IMR-90 (cell line): Measurements from ENCODE around the gene MSL3. TPM values are rescaled to one million over a fixed set of nuclear protein-coding genes. Genes with fewer than 3 reads are reported as not detected.

Experiments
- ATAC-seq: fragments of 200-7000 bp; cut with Tn5 transposase; 2 replicates; pipeline ENCODE4 v1.9.1; 2020; ENCODE audit warnings: low read depth, mild to moderate bottlenecking, moderate library complexity
- BruUV-seq: library from RNA; stranded (reverse); fragments of 400-500 nt; replicated peaks from 2 replicates; lab custom pipeline; 2021; lab: Mats Ljungman, UMichigan
- CTCF ChIA-PET: fragments of 300-600 bp; formaldehyde crosslinking; extraction: SDS; loops from one replicate; lab custom pipeline; 2021; ENCODE audit warnings: antibody characterized with exemption; lab: Yijun Ruan, JAX
- POLR2A ChIA-PET: fragments of 300-600 bp; sonication (Branson Sonifier 250); formaldehyde crosslinking; loops from one replicate; lab custom pipeline; 2022; ENCODE audit warnings: antibody characterized with exemption; ENCODE audit not compliant: unreplicated experiment; lab: Charles Lee
- DNase-seq: peaks from one replicate; pipeline ENCODE4 v3.0.0; 2013
- H2AFZ ChIP-seq: replicated peaks from 2 replicates; pipeline ENCODE3; 2013; ENCODE audit warnings: low read length, mild to moderate bottlenecking; ENCODE audit not compliant: poor library complexity
- H2AK5ac ChIP-seq: 2 replicates; pipeline ENCODE4 v1.6.1; 2013; ENCODE audit warnings: low read depth, low read length, inconsistent platforms
- H2AK9ac ChIP-seq: replicated peaks from 2 replicates; pipeline ENCODE3; 2013; ENCODE audit warnings: mild to moderate bottlenecking, low read depth, low read length, moderate library complexity; ENCODE audit not compliant: poor library complexity
- H2BK120ac ChIP-seq: 2 replicates; pipeline ENCODE4 v1.6.1; 2013; ENCODE audit warnings: low read depth, low read length, inconsistent platforms
- H2BK15ac ChIP-seq: 3 replicates; pipeline ENCODE4 v1.6.1; 2013; ENCODE audit warnings: low read depth, low read length, inconsistent platforms
- H2BK20ac ChIP-seq: 2 replicates; pipeline ENCODE4 v1.6.1; 2013; ENCODE audit warnings: low read depth, mild to moderate bottlenecking, inconsistent platforms, low read length, moderate library complexity
- H2BK5ac ChIP-seq: 2 replicates; pipeline ENCODE4 v1.6.1; 2013; ENCODE audit warnings: mild to moderate bottlenecking, low read depth, low read length, inconsistent platforms; ENCODE audit not compliant: poor library complexity, severe bottlenecking
- H3K14ac ChIP-seq: replicated peaks from 2 replicates; pipeline ENCODE4 v1.6.1; 2013; ENCODE audit warnings: low read depth, low read length, inconsistent platforms
- H3K18ac ChIP-seq: 2 replicates; pipeline ENCODE4 v1.6.1; 2013; ENCODE audit warnings: low read depth, low read length, control low read depth
- H3K23ac ChIP-seq: 2 replicates; pipeline ENCODE4 v1.6.1; 2013; ENCODE audit warnings: low read depth, low read length, inconsistent platforms
- H3K27ac ChIP-seq: 2 replicates; pipeline ENCODE4 v1.5.1; 2013; ENCODE audit warnings: mild to moderate bottlenecking, control low read depth, low read length; ENCODE audit not compliant: insufficient read depth
- H3K27me3 ChIP-seq: 2 replicates; pipeline ENCODE4 v1.6.1; 2013; ENCODE audit warnings: low read length; ENCODE audit not compliant: control insufficient read depth, insufficient read depth
- H3K36me3 ChIP-seq: 2 replicates; pipeline ENCODE4 v1.6.1; 2013; ENCODE audit warnings: low read length, mixed read lengths; ENCODE audit not compliant: control insufficient read depth, insufficient read depth
- H3K4ac ChIP-seq: 2 replicates; pipeline ENCODE4 v1.6.1; 2013; ENCODE audit warnings: low read depth, low read length, inconsistent platforms
- H3K4me1 ChIP-seq: 2 replicates; pipeline ENCODE4 v1.6.1; 2013; ENCODE audit warnings: low read length, mixed read lengths; ENCODE audit not compliant: control insufficient read depth, insufficient read depth
- H3K4me2 ChIP-seq: 2 replicates; pipeline ENCODE4 v1.6.1; 2013; ENCODE audit warnings: low read depth, mild to moderate bottlenecking, control low read depth, low read length, moderate library complexity
- H3K4me3 ChIP-seq: 2 replicates; pipeline ENCODE4 v1.5.1; 2013; ENCODE audit warnings: low read depth, mild to moderate bottlenecking, control low read depth, low read length, moderate library complexity; ENCODE audit not compliant: insufficient read depth
- H3K56ac ChIP-seq: 2 replicates; pipeline ENCODE4 v1.6.1; 2013; ENCODE audit warnings: low read length, inconsistent platforms; ENCODE audit not compliant: insufficient read depth; ENCODE audit errors: extremely low read depth
- H3K79me1 ChIP-seq, 2 experiments: 2 replicates each; pipeline ENCODE4 v1.6.1; 2013; ENCODE audit warnings: low read length in 2 of 2, inconsistent platforms in 1 of 2, low read depth in 1 of 2
- H3K9ac ChIP-seq: 2 replicates; pipeline ENCODE4 v1.6.1; 2013; ENCODE audit warnings: low read depth, low read length, control low read depth
- H3K9me1 ChIP-seq: 2 replicates; pipeline ENCODE4 v1.6.1; 2013; ENCODE audit warnings: low read length, inconsistent platforms; ENCODE audit not compliant: insufficient read depth
- H3K9me3 ChIP-seq: 2 replicates; pipeline ENCODE4 v1.6.1; 2013; ENCODE audit warnings: low read length; ENCODE audit not compliant: control insufficient read depth, insufficient read depth
- H4K20me1 ChIP-seq: 2 replicates; pipeline ENCODE4 v1.6.1; 2013; ENCODE audit warnings: low read length, inconsistent platforms; ENCODE audit not compliant: insufficient read depth
- H4K5ac ChIP-seq: 2 replicates; pipeline ENCODE4 v1.6.1; 2013; ENCODE audit warnings: mild to moderate bottlenecking, low read depth, low read length, control low read depth
- H4K8ac ChIP-seq, 2 experiments: 2 replicates each; pipeline ENCODE4 v1.6.1; 2013; ENCODE audit warnings: low read depth in 2 of 2, low read length in 2 of 2, control low read depth in 1 of 2, inconsistent platforms in 1 of 2
- H4K91ac ChIP-seq: 2 replicates; pipeline ENCODE4 v1.6.1; 2013; ENCODE audit warnings: low read depth, low read length, inconsistent platforms; ENCODE audit not compliant: insufficient read depth
- BHLHE40 ChIP-seq: fragments of 150-350 bp; IDR thresholded peaks from 2 replicates; pipeline ENCODE4 v1.6.1; 2016; ENCODE audit warnings: mild to moderate bottlenecking, low read depth, low read length
- CEBPB ChIP-seq: IDR thresholded peaks from 2 replicates; pipeline ENCODE4 v1.6.1; 2012; ENCODE audit warnings: low read depth, low read length, improper control_type of control experiment
- CHD1 ChIP-seq: IDR thresholded peaks from 2 replicates; pipeline ENCODE4 v1.6.1; 2012; ENCODE audit warnings: low read depth, low read length, improper control_type of control experiment
- FOS ChIP-seq: fragments of 150-350 bp; IDR thresholded peaks from 2 replicates; pipeline ENCODE4 v1.6.1; 2016; ENCODE audit warnings: low read depth, low read length
- MAFK ChIP-seq: IDR thresholded peaks from 2 replicates; pipeline ENCODE4 v1.6.1; 2012; ENCODE audit warnings: low read depth, low read length, improper control_type of control experiment
- MAZ ChIP-seq: IDR thresholded peaks from 2 replicates; pipeline ENCODE4 v1.6.1; 2012; ENCODE audit warnings: low read depth, mild to moderate bottlenecking, low read length, improper control_type of control experiment, moderate library complexity, borderline replicate concordance
- MXI1 ChIP-seq: IDR thresholded peaks from 2 replicates; pipeline ENCODE4 v1.6.1; 2012; ENCODE audit warnings: low read depth, mild to moderate bottlenecking, low read length, moderate library complexity, borderline replicate concordance
- NFE2L2 ChIP-seq: fragments of 150-350 bp; IDR thresholded peaks from 2 replicates; pipeline ENCODE4 v1.6.1; 2016; ENCODE audit warnings: low read depth, mild to moderate bottlenecking, low read length
- POLR2A ChIP-seq: IDR thresholded peaks from 2 replicates; pipeline ENCODE4 v1.6.1; 2012; ENCODE audit warnings: mild to moderate bottlenecking, low read depth, low read length
- RAD21 ChIP-seq: IDR thresholded peaks from 2 replicates; pipeline ENCODE4 v1.6.1; 2012; ENCODE audit warnings: low read length, improper control_type of control experiment
- RCOR1 ChIP-seq: IDR thresholded peaks from 2 replicates; pipeline ENCODE4 v1.6.1; 2012; ENCODE audit warnings: mild to moderate bottlenecking, low read length, improper control_type of control experiment; ENCODE audit not compliant: insufficient replicate concordance
- RFX5 ChIP-seq: IDR thresholded peaks from 2 replicates; pipeline ENCODE4 v1.8.0; 2012; ENCODE audit warnings: low read depth, mild to moderate bottlenecking, low read length, moderate library complexity
- WGBS, 2 experiments: methylation state at CpG; one replicate each; pipeline versions ENCODE4 v1.1.5 to v1.1.7; 2013; ENCODE audit warnings: missing lambda C conversion rate in 2 of 2; ENCODE audit not compliant: insufficient read length in 1 of 2; ENCODE audit errors: extremely low coverage in 2 of 2; 5-methylcytosine and 5-hydroxymethylcytosine counted together
- dilution Hi-C: fragments of 300-500 bp; cut with HindIII; formaldehyde crosslinking; loops from one replicate; pipeline ENCODE4 v1.14.3; 2018; ENCODE audit warnings: low sequenced_read_pairs; ENCODE audit not compliant: unreplicated experiment
- in situ Hi-C: fragments of 300-500 bp; cut with MboI; formaldehyde crosslinking; loops from 3 replicates; pipeline ENCODE4 v1.14.3; 2019; ENCODE audit warnings: low sequenced_read_pairs, inconsistent platforms, mixed read lengths
- intact Hi-C: fragments of 100-400 bp; cut with micrococcal nuclease; formaldehyde crosslinking; loops from 2 replicates; pipeline ENCODE4 v1.10.0; 2022
- polyA plus RNA-seq, 3 experiments: library from polyadenylated mRNA; depleted of rRNA; stranded (reverse); fragments of >200 nt; gene quantifications; 2 replicates each; pipeline ENCODE4 v1.2.3, GENCODE V29; 2012; ENCODE audit warnings: low replicate concordance in 1 of 3
- total RNA-seq: library from RNA; depleted of rRNA; stranded (reverse); fragments of >200 nt; gene quantifications from 2 replicates; pipeline ENCODE4 v1.2.3, GENCODE V29; 2012
- TF ChIP-seq, protein P1 (sequence below): conservative IDR thresholded peaks from 2 replicates; pipeline ENCODE4 v1.5.1; 2012; ENCODE audit warnings: mild to moderate bottlenecking, low read depth, low read length, improper control_type of control experiment
- TF ChIP-seq, protein P2 (sequence below): fragments of 150-350 bp; IDR thresholded peaks from 2 replicates; pipeline ENCODE4 v1.6.1; 2016; ENCODE audit warnings: low read depth, mild to moderate bottlenecking, low read length, moderate library complexity, borderline replicate concordance
- TF ChIP-seq, protein P3 (sequence below): fragments of 150-350 bp; IDR thresholded peaks from 2 replicates; pipeline ENCODE4 v1.6.1; 2017; ENCODE audit warnings: mild to moderate bottlenecking, antibody characterized with exemption, low read length, low read depth

The MSL3 gene
- total and polyA plus RNA-seq, 2 of the 4 experiments (the other 2 are of a cell fraction), result 19.6 to 21.3 TPM

DNA sequence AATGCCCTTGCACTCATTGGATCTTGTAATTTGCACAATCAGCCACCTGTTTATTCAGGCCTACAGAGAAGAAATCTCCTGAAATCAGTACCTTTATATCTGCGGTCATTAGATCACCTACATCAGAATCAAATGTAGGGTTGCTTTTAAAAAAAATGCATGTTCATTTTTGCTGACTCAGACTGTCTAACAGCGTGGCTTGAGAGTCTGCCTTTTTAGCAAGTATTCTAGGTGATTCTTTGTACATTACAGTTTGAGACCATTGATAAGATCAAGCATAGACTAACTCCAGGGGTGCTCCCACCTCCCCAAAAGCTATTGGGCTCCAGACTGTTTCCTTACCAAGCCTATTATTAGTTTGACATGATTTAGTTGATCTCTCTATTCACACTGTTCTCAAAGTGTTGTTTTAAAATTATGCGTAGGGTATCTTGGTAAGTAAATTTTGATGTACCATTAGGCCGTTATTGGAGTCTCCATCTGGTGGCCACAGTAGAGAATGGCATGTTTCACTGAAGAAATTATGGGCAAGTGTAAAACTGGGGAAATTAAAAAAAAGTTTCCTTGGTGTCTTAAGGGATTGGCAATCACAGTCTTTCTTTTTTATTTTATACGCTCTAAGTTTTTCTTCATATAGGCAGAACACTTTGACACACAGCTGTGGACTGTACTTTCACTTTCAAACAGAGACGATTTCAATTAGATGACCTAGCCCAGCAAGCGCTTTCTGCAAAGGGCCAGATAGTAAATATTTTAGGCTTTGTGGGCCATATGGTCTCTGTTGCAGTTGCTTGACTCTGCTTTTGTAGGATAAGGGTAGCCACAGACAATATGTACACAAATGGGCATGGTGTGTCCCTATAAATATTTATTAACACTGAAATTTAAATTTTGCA, 33.7 kb upstream of the MSL3 start:
- no peaks in the 10 kb centered on the region for H4K20me1 ChIP-seq
- no peak overlapping the region for H3K18ac ChIP-seq
- no peaks in the 10 kb centered on the region for H3K36me3 ChIP-seq
- H3K14ac ChIP-seq, result no peak overlapping the region
- H2AFZ ChIP-seq, result no peak overlapping the region
- no peak overlapping the region for H4K8ac ChIP-seq
- dilution Hi-C loops (no loop called here), intact Hi-C loops (loop anchor here (1.0 to 5.0 kb wide), 2 partner anchors 48 to 191 kb away; no protein-coding TSS in a partner anchor), in situ Hi-C loops (loop anchor here (5.0 kb wide), 1 partner anchor 192 kb away; no protein-coding TSS in a partner anchor)
- H3K9ac ChIP-seq, result no peak overlapping the region
- no peak overlapping the region for H4K5ac ChIP-seq
- H4K91ac ChIP-seq, result no peak overlapping the region
- no peaks in the 10 kb centered on the region for H3K4me1 ChIP-seq
- H3K79me1 ChIP-seq, result no peaks in the 10 kb centered on the region
- H3K4ac ChIP-seq, result no peak overlapping the region
- no peaks in the 10 kb centered on the region for H3K27me3 ChIP-seq
- no peak overlapping the region for H2BK20ac ChIP-seq
- no peaks in the 10 kb centered on the region for H3K9me3 ChIP-seq
- no peak overlapping the region for H2AK5ac ChIP-seq
- no peak overlapping the region for H2BK5ac ChIP-seq
- no peak overlapping the region for H2BK120ac ChIP-seq
- BruUV-seq, result no TSS peak
- H3K4me2 ChIP-seq, result no peak overlapping the region
- no peak overlapping the region for H3K4me3 ChIP-seq
- no peak overlapping the region for H2AK9ac ChIP-seq
- ChIA-PET CTCF (no interaction called here), POLR2A (no interaction called here)
- ATAC-seq (peak; percentile 70), DNase-seq (peak; percentile 41)
- WGBS, 2 experiments, result no CpG with 5 or more reads among the region's 7 CpGs
- no peak overlapping the region for H2BK15ac ChIP-seq
- H3K23ac ChIP-seq, result no peak overlapping the region
- no peak overlapping the region for H3K27ac ChIP-seq
- H3K56ac ChIP-seq, result no peak overlapping the region
- H3K9me1 ChIP-seq, result no peaks in the 10 kb centered on the region
- TF ChIP-seq MAFK (peak; percentile 94), BHLHE40 (no peak), RAD21 (peak; percentile 53), MAZ (no peak), NFE2L2 (no peak), POLR2A (no peak), CHD1 (no peak), MXI1 (no peak), CEBPB (no peak), FOS (no peak), RCOR1 (no peak), RFX5 (no peak)
- TF ChIP-seq, protein P1, sequence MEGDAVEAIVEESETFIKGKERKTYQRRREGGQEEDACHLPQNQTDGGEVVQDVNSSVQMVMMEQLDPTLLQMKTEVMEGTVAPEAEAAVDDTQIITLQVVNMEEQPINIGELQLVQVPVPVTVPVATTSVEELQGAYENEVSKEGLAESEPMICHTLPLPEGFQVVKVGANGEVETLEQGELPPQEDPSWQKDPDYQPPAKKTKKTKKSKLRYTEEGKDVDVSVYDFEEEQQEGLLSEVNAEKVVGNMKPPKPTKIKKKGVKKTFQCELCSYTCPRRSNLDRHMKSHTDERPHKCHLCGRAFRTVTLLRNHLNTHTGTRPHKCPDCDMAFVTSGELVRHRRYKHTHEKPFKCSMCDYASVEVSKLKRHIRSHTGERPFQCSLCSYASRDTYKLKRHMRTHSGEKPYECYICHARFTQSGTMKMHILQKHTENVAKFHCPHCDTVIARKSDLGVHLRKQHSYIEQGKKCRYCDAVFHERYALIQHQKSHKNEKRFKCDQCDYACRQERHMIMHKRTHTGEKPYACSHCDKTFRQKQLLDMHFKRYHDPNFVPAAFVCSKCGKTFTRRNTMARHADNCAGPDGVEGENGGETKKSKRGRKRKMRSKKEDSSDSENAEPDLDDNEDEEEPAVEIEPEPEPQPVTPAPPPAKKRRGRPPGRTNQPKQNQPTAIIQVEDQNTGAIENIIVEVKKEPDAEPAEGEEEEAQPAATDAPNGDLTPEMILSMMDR, result peak; percentile 78
- TF ChIP-seq, protein P2, sequence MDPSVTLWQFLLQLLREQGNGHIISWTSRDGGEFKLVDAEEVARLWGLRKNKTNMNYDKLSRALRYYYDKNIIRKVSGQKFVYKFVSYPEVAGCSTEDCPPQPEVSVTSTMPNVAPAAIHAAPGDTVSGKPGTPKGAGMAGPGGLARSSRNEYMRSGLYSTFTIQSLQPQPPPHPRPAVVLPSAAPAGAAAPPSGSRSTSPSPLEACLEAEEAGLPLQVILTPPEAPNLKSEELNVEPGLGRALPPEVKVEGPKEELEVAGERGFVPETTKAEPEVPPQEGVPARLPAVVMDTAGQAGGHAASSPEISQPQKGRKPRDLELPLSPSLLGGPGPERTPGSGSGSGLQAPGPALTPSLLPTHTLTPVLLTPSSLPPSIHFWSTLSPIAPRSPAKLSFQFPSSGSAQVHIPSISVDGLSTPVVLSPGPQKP, result no peak
- TF ChIP-seq, protein P3, sequence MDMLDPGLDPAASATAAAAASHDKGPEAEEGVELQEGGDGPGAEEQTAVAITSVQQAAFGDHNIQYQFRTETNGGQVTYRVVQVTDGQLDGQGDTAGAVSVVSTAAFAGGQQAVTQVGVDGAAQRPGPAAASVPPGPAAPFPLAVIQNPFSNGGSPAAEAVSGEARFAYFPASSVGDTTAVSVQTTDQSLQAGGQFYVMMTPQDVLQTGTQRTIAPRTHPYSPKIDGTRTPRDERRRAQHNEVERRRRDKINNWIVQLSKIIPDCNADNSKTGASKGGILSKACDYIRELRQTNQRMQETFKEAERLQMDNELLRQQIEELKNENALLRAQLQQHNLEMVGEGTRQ, result no peak
